ENCODE results near the gene FOXK1. TPM values are rescaled to one million over a fixed set of nuclear protein-coding genes. Genes with fewer than 3 reads are reported as not detected.

FOXK1 gene
- total and polyA plus RNA-seq, 9 of the 15 experiments (the other 6 are each of a cell fraction or from before 2014, with no cell fraction given): 0.32 to 45.5 (median 8.1) TPM

- Histone ChIP-seq H2AFZ (ENCODE audit: low read depth, low read length) (peak overlapping the region; percentile 31; the same call in 1 of the 2 replicates), H3K4me1 (replicated peaks in 1 of 2; ENCODE audit: control insufficient read depth in 2 of 2, insufficient read depth in 2 of 2, low read length in 2 of 2) (peaks cover 0 to 41% of the 10 kb centered on the region in 2 experiments; a peak in 3 of 5 replicates), H3K27me3 (ENCODE audit: control insufficient read depth in 2 of 2, insufficient read depth in 2 of 2, low read length in 2 of 2) (no peaks in the 10 kb centered on the region), H4K20me1 (replicated peaks; ENCODE audit: control insufficient read depth, insufficient read depth, low read length) (peaks cover 4% of the 10 kb centered on the region; the same call in 1 of the 2 replicates), H3K4me2 (ENCODE audit: insufficient read depth, low read length) (no peak overlapping the region), H3K9ac (ENCODE audit: insufficient read depth in 1 of 2, low read depth in 2 of 2, low read length in 2 of 2) (no peak overlapping the region), H3K9me1 (ENCODE audit: control insufficient read depth, insufficient read depth, low read length) (no peaks in the 10 kb centered on the region), H3K27ac (ENCODE audit: extremely low read depth, low read depth, low read length) (no peak overlapping the region), H3K4me3 (no peak overlapping the region), H3K9me3 (replicated peaks; ENCODE audit: control insufficient read depth, insufficient read depth, low read depth, low read length) (no peaks in the 10 kb centered on the region), H3K36me3 (ENCODE audit: control insufficient read depth, insufficient read depth, low read length) (no peaks in the 10 kb centered on the region), H3K79me2 (ENCODE audit: control insufficient read depth, insufficient read depth, low read length) (no peaks in the 10 kb centered on the region)
- intact Hi-C loops (cut with micrococcal nuclease): loop anchor here (1.0 to 10.0 kb wide), 2 partner anchors 87 to 287 kb away; partner anchors contain the start of gene RADIL
- ATAC-seq (peak; percentile 92), DNase-seq (ENCODE audit: extremely low read depth in 1 of 4, low spot score in 3 of 4) (peak; percentile 76 to 86 (median 83)), FAIRE-seq (peak; percentile 82)
- no TSS peak for BruUV-seq (replicated peaks)
- in situ Hi-C loops (cut with MboI): loop anchor here (10.0 kb wide), 1 partner anchor 287 kb away; no protein-coding TSS in a partner anchor
- 25% methylated on average over 33 of the region's 37 CpGs for WGBS (ENCODE audit: insufficient coverage, low coverage, missing lambda C conversion rate)
- CTCF ChIA-PET (ENCODE audit: low intra/inter-chr PET ratio): interaction anchor here (0.6 to 2.2 kb wide), 5 partner anchors 87 to 1294 kb away, joined by 3 to 14 read pairs (median 9); partner anchors contain the start of gene RADIL
- POLR2A ChIA-PET: interaction anchor here (0.5 to 1.0 kb wide), 5 partner anchors 13 to 285 kb away, joined by 3 to 4 read pairs (median 4); partner anchors contain the start of gene AP5Z1
- TF ChIP-seq MYC (IDR thresholded peaks at IDR 0.05; ENCODE audit: low read depth, low read length) (peak; percentile 67), MYC (CRISPR knock-in tag; IDR thresholded peaks at IDR 0.05; ENCODE audit: borderline replicate concordance, low read depth) (no peak), ARHGAP35 (IDR thresholded peaks at IDR 0.05; ENCODE audit: partially characterized antibody) (no peak), ZNF217 (CRISPR knock-in tag; IDR thresholded peaks at IDR 0.05) (no peak), E2F6 (IDR thresholded peaks at IDR 0.05; ENCODE audit: borderline replicate concordance in 1 of 2, extremely low read depth in 1 of 2, insufficient read depth in 1 of 2, insufficient read length in 1 of 2, low read depth in 1 of 2, low read length in 1 of 2, poor library complexity in 1 of 2, severe bottlenecking in 1 of 2) (peak in 1 of 2 experiments; percentile 31), ZNF23 (CRISPR knock-in tag; IDR thresholded peaks at IDR 0.05) (no peak), RCOR1 (IDR thresholded peaks at IDR 0.05; ENCODE audit: borderline replicate concordance in 1 of 2, low read depth in 2 of 2, low read length in 2 of 2) (peak in 1 of 2 experiments; percentile 38; a peak in 1 of 4 replicates), MAZ (CRISPR knock-in tag; conservative IDR thresholded peaks at IDR 0.05 in 1 of 2, IDR thresholded peaks at IDR 0.05 in 1 of 2) (0 out of 4 replicates have a peak, but pooled peaks of 1 of the 2 experiments have one; percentile 8), POLR2G (IDR thresholded peaks at IDR 0.05; ENCODE audit: low read depth, low read length) (peak; percentile 63), PTTG1 (tag; IDR thresholded peaks at IDR 0.05; ENCODE audit: low read depth) (no peak)
- TF ChIP-seq, protein P1, sequence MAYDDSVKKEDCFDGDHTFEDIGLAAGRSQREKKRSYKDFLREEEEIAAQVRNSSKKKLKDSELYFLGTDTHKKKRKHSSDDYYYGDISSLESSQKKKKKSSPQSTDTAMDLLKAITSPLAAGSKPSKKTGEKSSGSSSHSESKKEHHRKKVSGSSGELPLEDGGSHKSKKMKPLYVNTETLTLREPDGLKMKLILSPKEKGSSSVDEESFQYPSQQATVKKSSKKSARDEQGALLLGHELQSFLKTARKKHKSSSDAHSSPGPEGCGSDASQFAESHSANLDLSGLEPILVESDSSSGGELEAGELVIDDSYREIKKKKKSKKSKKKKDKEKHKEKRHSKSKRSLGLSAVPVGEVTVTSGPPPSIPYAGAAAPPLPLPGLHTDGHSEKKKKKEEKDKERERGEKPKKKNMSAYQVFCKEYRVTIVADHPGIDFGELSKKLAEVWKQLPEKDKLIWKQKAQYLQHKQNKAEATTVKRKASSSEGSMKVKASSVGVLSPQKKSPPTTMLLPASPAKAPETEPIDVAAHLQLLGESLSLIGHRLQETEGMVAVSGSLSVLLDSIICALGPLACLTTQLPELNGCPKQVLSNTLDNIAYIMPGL (CRISPR knock-in tag; IDR thresholded peaks at IDR 0.05): no peak
- TF ChIP-seq, protein P2, sequence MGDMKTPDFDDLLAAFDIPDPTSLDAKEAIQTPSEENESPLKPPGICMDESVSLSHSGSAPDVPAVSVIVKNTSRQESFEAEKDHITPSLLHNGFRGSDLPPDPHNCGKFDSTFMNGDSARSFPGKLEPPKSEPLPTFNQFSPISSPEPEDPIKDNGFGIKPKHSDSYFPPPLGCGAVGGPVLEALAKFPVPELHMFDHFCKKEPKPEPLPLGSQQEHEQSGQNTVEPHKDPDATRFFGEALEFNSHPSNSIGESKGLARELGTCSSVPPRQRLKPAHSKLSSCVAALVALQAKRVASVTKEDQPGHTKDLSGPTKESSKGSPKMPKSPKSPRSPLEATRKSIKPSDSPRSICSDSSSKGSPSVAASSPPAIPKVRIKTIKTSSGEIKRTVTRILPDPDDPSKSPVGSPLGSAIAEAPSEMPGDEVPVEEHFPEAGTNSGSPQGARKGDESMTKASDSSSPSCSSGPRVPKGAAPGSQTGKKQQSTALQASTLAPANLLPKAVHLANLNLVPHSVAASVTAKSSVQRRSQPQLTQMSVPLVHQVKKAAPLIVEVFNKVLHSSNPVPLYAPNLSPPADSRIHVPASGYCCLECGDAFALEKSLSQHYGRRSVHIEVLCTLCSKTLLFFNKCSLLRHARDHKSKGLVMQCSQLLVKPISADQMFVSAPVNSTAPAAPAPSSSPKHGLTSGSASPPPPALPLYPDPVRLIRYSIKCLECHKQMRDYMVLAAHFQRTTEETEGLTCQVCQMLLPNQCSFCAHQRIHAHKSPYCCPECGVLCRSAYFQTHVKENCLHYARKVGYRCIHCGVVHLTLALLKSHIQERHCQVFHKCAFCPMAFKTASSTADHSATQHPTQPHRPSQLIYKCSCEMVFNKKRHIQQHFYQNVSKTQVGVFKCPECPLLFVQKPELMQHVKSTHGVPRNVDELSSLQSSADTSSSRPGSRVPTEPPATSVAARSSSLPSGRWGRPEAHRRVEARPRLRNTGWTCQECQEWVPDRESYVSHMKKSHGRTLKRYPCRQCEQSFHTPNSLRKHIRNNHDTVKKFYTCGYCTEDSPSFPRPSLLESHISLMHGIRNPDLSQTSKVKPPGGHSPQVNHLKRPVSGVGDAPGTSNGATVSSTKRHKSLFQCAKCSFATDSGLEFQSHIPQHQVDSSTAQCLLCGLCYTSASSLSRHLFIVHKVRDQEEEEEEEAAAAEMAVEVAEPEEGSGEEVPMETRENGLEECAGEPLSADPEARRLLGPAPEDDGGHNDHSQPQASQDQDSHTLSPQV (IDR thresholded peaks at IDR 0.05): no peak
Measured at GRCh38 chr7:4797858-4798705, 116.0 kb downstream of the FOXK1 start.

Data from K562 (cell line).